Activated CD8-positive, alpha-beta memory T cell treated with anti-CD3 and anti-CD28 coated beads, Interleukin-2, amount 50 U/mL, for 4 hours (primary cell): ENCODE data around the gene CABYR.
A peak's percentile ranks its signal among the peaks of the same experiment; 100 is the strongest.
"Not testable (repeated sequence)": the region's sequence is repeated elsewhere in the genome, so short reads cannot be mapped to it uniquely, and the experiment has no call there.

ENCODE experiments used
- DNase-seq: peaks from one replicate; pipeline ENCODE4 v3.0.0-alpha.2; 2020

The CABYR gene

DNA sequence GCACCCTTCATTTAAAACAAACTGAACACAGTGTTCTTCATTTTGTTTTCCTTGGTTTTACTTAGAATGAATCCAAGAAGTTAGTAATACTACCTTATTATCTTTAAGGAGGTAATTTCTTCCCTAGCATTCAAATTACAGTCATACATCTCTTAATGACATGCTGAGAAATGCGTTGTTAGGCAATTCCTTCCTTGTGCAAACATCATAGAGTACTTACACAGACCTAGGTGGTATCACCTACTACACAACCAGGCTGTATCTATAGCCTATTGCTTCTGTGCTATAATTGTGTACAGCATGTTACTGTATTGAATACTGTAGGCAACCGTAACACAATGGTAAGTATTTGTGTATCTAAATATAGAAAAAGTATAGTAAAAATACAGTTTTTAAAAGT, 8.4 kb upstream of the CABYR start:
- no peak for DNase-seq

DNA sequence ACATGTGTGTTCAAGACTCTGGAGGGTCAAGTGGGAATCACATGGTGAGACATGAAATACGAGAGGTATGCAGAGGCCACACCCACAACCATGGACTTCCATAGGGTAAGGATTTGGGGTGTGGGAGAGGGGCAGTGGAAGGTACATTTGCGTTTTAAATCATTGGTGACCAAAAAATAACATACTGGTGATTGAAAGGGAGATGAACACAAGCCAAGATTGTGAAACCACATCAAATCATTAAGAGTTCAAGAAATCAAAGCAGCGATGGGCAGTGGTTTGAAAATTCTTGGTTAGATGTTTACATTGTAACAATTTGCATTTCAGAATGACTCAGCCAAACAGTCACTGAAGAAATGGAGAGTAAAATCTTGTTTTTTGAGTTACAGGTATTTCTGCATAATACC, 1.9 kb upstream of the CABYR start:
- no peak for DNase-seq

DNA sequence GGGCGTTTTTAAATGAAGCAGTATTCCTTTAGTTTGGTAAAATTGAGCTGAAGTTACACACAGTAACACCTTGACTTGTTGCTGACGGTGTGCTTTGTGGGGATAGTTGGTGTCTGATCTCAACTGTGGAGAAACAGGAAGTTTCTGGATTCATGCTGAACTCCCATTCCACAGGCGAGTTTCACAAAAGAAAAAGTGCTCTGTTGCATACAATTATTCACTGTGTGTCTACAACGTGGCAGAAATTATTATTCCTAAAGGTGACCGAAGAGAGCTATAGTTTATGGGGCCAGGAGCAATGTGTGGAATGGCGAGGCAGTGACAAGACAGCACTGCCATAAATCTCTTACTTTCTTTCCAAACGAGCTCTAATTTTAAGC, 463 bp upstream of the CABYR start:
- no peak for DNase-seq

DNA sequence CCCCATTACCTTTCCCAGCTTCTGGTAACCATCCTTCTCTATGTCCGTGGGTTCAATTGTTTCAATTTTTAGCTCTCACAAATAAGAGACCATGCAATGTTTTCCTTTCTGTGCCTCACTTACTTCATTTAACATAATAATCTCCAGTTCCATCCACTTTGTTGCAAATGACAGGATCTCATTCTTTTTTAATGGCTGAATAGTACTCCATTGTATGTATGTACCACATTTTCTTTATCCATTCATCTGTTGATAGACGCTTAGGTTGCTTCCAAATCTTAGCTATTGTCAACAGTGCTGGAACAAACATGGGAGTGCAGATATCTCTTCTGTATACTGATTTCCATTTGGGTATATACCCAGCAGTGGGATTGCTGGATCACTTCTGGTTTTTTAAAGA, 1.8 kb downstream of the CABYR start:
- DNase-seq = no peak

DNA sequence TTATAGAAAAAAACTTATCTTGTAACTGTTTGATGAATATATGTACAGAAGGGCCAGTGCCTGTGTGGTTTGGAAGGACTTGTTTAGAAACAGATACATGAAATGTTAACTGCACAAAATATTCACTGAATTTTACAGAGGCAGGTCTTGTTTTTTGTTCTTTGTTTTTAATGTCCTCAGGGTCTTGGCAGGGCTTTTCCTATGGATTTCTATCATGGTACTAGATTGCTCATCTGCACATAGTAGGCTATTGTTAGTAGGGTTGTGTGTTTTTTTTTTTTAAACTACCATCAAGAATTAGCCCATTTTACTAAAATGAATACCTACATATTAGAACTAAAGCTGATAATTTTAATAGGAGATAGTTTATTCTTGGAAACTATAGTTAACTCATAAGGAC, 3.5 kb downstream of the CABYR start:
- DNase-seq = no peak

DNA sequence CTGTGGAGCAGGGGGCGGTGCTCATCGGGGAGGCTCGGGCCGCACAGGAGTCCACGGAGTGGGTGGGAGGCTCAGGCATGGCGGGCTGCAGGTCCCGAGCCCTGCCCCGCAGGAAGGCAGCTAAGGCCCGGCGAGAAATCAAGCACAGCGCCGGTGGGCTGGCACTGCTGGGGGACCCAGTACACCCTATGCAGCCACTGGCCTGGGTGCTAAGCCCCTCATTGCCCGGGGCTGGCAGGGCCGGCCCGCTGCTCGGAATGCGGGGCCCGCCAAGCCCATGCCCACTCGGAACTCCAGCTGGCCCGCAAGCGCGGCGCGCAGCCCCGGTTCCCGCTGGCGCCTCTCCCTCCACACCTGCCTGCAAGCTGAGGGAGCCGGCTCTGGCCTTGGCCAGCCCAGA, 10.7 kb downstream of the CABYR start:
- DNase-seq = not testable (repeated sequence)

DNA sequence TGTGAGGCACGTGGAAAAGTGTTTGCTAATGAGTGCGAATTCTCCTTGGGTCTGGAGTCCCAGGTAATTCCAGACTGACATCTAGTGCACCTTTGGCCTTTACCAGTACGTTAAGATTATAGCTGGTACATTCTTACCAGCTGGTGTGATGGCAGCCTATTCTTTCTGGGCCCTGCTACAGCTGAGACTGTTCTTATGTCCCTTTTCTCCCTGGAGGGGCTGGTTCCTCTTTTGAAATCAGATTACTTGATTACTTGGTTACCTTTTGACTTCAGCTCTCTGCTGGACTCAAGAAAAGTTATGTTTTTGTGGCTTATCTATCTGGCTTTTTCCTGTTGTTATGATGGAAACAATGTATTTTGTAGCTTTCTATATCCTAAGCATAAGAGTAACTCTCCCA, 14.5 kb downstream of the CABYR start:
- DNase-seq = no peak

DNA sequence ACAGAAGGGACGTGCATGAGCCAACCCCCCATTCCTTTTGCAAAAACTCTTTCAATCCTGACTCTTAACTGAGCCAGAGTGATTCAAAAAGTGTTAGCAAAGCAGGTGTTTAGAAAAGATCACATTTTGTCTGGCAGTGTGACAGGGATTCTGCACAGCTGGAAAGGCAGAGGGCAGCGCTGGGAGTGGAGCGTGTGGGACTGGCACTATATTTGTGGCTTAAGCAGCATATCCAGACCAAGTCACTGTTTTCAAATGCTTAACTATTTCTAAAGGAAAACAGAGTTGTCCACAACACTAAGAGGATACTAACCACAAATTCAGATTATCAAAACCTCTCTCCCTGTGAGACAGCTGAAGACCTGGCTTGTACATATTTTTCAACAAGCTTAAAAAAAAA, 19.0 kb downstream of the CABYR start:
- DNase-seq = no peak

DNA sequence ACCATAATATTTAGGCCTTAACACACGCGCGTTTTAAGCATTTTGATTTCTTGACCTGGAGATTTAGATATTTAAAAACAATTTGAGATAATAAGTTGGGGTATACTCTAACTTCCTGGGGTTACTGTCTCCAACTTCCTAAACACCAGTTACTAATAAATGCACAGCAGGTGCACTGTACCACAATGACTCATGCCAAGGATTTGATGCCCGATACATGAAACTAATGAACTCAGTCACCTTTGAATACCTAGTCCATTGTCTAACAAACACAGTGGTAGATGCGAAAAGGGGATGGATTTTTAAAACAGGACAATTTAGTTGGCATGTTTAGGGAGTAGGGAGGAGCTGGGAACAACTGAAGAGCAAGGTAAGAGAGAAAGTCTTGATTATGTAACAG, 21.2 kb downstream of the CABYR start:
- DNase-seq = no peak

DNA sequence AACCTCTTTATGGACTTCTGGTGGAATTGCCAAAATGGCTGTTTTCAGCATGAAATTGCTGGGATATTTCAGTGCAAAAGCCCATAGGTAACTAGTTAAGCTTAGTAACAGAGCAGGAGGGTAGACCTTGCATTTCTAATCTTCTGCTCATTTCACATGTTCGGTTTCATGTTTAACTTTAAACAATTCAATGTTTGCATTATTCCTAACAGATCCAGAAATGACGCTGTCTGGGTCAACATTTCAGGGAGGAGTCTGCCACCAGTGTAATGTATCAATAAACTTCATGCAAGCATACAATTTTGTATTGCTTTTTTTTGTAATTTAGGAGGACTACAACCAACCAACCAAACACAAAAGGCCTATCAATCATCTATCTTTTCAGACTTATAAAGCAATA, 22.4 kb downstream of the CABYR start:
- DNase-seq = no peak

DNA sequence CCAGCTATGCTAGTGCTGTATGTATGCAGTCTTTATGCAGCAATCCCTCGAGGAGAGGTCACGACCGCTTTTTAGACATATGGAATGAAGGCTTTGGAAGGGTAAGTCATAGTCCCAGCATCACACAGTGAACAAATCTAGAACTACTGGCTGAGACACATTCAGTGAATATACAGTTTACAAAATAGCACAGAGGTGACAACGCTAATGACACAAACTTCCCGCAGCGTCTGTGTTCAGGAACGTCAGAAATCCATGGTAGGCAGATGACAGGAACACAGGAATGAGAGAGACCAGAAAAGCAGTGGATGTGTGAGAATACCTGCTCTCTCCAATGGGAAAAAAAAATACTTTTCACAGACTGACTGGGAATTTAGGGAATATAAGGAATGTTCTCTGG, 29.6 kb downstream of the CABYR start:
- DNase-seq = no peak

DNA sequence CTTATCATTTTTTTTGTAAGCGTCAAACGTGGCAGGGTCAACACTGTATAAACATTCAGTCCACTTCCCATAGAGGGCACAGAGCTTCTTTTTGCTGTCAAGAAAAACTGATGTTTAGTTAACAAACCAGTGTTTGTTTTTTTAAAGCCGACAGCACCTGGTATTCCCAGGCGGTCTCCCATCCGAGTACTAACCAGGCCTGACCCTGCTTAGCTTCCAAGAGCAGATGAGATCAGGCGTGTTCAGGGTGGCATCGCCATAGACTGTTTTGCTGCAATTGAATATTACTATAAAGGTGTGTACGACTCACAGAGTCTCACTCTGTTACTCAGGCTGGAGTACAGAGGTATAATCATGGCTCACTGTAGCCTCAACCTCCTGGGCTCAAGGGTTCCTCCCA, 31.5 kb downstream of the CABYR start:
- no peak for DNase-seq

DNA sequence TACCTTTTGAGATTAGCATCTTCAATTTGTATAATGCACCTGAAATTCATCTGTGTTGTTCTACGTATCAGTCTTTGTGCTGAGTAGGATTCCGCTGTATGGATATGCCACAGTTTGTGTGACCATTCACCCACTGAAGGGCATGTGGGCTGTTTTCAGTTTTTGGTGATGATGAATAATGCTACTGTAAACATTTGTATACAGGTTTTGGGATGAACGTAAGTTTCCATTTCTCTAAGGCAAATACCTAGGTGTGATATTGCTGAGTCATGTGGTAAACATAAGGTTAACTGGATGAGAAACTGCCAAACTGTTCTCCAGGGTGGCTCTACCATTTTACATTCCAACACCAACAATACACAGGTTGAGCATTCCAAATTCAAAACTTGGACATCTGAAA, 35.1 kb downstream of the CABYR start:
- DNase-seq = no peak

DNA sequence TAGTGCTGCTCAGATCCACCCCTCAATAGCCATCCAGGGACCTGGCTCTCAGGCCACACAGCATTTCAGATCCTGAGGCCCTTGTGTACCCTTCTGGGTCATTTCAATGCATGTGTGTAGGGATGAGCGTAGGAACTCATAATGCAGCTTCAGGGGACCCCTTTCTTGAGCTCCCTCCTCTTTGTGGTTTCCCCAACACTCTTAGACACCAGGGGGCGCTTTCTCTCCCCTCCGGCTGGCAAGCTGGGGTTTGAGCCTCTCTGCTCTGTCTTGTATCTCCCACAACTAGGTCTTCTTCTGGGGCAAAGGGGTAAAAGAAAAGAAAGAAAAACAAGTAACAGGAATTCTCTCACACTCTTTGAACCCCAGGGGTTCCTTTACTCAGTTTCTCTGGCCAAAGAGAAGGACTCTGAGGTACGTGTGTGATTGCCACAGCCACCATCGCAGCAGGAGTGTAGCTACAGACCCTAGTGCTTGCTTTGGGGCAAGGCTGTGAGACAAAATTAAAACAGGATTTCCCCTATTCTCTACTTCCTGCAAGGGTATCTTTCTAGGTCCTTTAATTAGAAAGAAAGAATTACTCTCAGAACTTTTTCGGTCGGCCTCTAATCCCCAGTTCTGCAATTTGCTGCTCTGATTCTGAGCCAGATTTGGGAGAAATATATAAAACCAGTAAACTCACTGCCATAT, 38.0 kb downstream of the CABYR start:
- DNase-seq = peak; percentile 21

DNA sequence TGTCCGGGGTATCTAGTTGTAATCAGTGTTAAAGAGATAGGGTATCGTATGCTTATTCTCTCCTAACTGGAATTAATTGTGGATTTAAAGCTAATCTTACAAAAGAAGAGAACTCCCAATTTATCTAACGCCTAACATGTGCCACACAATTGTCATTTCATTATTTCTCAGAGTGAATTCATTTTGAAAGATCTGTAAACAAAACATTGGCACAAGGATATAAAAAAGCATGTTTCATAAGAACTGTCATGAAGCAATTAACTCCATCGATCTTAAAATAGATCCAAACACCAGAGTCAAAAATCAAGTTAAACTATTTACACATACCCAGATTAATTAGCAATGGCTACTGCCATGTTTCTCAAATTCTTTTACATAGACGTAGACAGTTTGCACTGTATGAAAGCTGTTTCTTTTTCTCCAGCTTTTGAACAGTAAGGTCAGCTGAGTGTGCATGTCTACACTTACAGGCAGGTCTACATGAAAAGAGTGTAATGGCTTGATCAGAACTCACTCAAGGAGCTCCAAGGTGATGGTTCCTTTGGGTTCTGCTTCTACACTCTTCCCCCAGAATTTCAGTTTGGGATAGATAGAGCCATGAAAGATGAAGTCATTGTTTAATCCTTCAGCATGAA, 38.8 kb downstream of the CABYR start:
- DNase-seq = no peak

DNA sequence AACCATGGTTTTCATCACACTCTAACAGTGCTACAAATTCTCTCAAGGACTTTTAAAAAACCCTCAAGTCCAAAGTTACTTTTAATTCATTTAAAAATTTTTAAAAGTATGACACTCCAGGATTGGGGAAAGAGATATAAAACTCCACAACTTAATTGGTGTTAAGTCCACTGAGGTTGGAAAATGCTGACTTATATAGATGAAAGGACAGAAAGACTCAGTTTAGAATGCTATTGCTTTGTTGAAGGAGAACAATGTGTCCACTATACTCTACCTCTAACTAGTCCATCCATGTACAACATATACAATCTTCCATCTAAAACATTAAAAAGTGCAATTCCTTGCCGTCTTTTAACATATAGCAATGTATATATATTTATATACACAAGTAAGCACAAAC, 41.2 kb downstream of the CABYR start:
- no peak for DNase-seq

DNA sequence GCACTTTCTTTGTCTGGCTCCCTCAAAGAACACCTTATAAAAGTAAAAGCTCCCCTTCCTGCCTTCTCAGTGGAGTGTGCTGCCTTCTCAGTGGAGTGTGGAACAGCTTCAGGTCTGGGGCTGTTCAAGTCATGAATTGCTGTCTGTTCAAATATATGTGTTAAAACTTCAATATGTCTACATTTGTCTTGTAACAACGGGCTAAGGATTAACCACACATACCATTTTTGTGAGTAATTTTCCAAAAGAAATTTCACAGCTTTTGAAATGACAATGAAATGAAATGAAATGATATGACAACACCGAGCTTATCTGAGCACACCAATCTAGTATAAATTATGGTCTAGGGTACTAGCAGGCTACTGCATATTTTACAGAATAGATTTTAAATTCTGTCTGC, 42.9 kb downstream of the CABYR start:
- DNase-seq = no peak

DNA sequence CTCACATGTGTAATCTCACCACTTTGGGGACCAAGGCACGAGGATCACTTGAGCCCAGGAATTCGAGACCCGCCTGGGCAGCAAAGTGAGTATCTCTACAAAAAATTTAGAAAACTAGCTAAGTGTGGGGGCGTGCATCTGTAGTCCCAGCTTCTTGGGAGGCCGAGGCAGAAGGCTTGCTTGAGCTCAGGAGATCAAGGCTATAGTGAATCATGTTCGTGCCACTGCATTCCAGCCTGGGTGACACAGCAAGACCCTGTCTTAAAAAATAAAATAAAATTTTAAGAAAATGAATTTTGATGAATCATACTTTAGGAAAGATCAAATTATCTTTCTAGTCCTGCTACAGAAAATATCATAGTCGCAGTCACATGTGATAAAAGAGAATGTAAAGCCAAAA, 46.9 kb downstream of the CABYR start:
- DNase-seq = no peak

DNA sequence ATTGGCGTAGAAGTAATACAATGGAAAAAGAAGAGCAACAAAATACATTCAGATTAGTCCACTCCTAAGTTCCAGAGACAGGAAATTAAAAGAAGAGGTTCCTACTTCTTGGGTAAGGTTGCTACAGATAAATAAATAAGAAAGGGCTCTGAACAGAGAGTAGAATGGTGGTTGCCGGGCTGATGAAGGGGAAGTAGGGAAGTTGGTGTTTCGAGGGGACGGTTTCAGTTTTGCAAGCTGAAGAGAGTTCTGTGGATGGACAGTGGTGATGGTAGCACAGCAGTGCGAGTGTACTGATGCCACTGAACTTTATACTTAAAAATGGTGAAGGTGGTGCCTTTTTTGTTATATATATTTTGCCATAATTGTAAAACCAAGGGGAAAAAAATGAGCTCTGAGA, 48.2 kb downstream of the CABYR start:
- no peak for DNase-seq

DNA sequence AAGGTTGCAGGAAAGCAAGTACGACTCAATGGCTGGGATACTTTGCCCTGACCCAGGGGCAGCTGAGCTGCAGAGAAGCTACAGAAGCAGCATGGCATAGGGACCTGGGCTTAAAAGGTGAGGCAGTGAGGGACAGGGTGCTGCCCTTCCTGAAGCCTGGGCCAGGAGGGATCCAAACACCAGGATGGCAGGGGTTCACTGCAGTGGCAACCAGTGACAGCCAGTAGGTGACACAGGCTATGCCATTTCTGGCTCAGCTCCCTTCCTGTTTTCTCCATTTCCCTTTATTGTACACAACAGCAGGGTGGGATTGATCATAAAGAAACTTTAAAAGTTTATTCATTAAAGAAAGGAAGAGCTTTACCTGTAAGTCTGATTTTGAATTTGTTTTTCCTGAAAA, 48.8 kb downstream of the CABYR start:
- DNase-seq = no peak

DNA sequence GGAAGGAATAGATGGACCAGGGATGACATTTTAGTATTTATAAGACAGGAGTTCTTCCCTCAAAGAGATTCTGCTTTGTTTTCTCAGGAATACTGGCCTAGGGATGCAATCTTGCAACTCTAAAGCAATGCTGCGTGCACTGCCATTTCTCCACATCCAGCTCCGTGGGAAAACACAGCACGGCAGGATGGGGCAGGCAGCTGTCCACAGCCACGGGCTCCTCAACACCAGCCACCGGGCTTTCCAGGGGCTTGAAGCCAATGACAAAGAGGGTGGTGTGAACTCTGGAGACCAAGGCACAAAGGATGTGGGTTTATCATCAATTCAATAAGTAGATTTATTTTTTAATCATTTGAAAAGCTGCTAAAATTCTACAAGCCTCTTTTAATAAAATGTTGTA, 49.3 kb downstream of the CABYR start:
- DNase-seq = no peak

DNA sequence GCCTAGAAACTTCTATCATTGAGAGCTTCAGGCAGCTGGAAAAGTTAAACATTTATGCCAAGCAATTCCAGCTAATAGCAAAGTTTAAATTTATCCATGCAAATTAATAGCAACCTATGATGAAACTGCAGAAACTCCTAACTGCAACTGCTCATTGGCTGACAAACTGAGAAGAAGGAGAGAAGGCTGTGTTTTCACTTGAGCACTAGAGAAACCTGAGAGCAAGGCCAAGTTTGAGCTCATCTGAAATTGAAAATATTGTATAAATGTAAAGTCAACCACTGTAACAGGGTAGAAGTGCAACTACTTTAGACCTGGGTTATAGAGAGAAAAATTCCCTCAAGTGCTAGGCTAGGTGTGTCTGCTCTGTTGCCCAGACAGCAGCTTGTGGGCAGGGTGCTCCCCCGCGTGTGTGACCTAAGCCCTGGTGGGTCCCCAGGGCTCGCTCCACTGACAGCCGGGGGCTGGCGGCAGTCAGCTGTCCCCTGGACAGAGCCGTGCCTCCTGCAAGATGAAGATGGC, 50.2 kb downstream of the CABYR start:
- DNase-seq = no peak

DNA sequence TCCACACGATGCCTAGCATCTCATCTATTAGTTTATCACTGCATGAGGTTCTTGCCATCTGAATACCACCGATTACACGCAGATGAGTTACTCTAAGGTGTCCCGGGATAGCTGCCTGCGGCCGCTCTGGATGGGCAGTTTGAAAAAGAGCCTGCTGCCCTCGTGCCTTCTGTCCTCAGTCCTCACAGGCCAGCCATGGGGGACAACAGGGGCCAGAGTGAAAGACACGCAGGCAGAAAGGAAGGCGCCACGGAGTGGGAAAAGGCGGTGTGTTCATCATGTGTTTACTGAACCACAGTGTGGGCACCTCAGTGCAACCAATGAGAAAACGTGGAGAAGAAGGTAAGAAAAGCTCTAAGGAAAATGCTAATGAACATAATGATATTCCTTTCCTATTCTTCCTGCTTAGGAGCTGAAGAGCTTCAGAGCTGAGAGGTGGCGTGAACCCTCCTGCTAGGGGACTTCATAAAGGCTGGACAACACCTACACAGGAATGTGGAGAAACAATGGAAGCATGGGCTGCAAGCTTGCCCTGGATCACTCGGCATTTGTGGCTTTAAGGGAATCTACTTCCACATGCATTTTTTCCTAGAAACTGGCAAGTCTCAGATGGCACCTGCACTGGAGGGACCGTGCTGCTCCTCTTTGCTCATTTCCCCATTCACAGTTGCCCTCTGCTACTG, 50.9 kb downstream of the CABYR start:
- DNase-seq = no peak

DNA sequence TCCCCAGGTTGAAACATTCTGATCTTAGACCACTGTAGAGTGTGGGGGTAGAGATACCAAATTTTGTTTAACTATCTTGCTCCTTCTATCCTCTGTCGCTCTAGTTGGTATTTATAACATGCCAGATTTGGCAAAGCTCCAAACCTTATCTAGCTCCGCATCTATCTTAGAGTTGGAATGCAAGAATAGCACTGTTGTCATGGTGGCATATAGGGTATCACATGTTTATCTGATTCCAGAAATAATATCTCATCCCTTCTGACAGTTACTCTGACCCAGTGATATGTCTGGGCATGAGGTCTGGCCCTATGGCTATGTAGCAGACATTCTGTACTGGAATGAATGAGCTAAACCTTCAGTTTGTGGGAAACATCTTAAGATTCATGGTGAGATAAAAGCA, 51.7 kb downstream of the CABYR start:
- DNase-seq = no peak
